Lung (tissue), 12 donors: Measurements from ENCODE around the gene CORO7. TPM values are rescaled to one million over a fixed set of nuclear protein-coding genes. Genes with fewer than 3 reads are reported as not detected.

Experiments
- ATAC-seq: fragments of 200-7000 bp; cut with Tn5 transposase; one replicate; pipeline ENCODE4 v1.9.1; 2020; ENCODE audit warnings: moderate number of reproducible peaks; ENCODE audit not compliant: insufficient read depth, low FRiP score
- DNase-seq, 3 donors: peaks; one replicate each; pipeline ENCODE4 v3.0.0-alpha.2; 2013 to 2017
- H3K27ac ChIP-seq, 2 donors: one replicate each; pipeline ENCODE4 v1.5.1; 2013; ENCODE audit warnings: mild to moderate bottlenecking in 2 of 2, moderate library complexity in 2 of 2, control low read depth in 1 of 2, inconsistent platforms in 1 of 2, low read depth in 1 of 2, low read length in 1 of 2
- H3K27me3 ChIP-seq, 3 donors: one replicate each; pipeline ENCODE4 v1.5.1; 2013; ENCODE audit warnings: low read length in 2 of 3; ENCODE audit not compliant: control insufficient read depth in 3 of 3, insufficient read depth in 3 of 3
- H3K36me3 ChIP-seq, 4 donors: one replicate each; pipeline ENCODE4 v1.5.1; 2013; ENCODE audit warnings: low read length in 4 of 4, mild to moderate bottlenecking in 1 of 4, moderate library complexity in 1 of 4; ENCODE audit not compliant: control insufficient read depth in 4 of 4, insufficient read depth in 4 of 4
- H3K4me1 ChIP-seq, 5 donors: one replicate each; pipeline ENCODE4 v1.5.1; 2013; ENCODE audit warnings: low read length in 5 of 5, mild to moderate bottlenecking in 2 of 5, moderate library complexity in 1 of 5; ENCODE audit not compliant: control insufficient read depth in 5 of 5, insufficient read depth in 5 of 5
- H3K4me3 ChIP-seq: one replicate; pipeline ENCODE4 v1.5.1; 2013; ENCODE audit warnings: mild to moderate bottlenecking, control low read depth, moderate library complexity
- H3K9ac ChIP-seq, 2 donors: one replicate each; pipeline ENCODE4 v1.5.1; 2013; ENCODE audit warnings: low read length in 2 of 2, control low read depth in 1 of 2; ENCODE audit not compliant: insufficient read depth in 1 of 2
- H3K9me3 ChIP-seq, 4 donors: one replicate each; pipeline ENCODE4 v1.5.1; 2013; ENCODE audit warnings: low read length in 3 of 4, mild to moderate bottlenecking in 1 of 4, moderate library complexity in 1 of 4; ENCODE audit not compliant: control insufficient read depth in 4 of 4, insufficient read depth in 3 of 4
- WGBS, 2 donors: extraction: QIAGEN DNeasy Blood & Tissue Kit; methylation state at CpG; one replicate each; pipeline ENCODE4 v1.1.7; 2013; 5-methylcytosine and 5-hydroxymethylcytosine counted together
- polyA plus RNA-seq, 2 donors: library from polyadenylated mRNA; stranded (reverse); fragments of 200-250 nt; gene quantifications; one replicate each; pipeline ENCODE4 v1.2.1, GENCODE V29; 2013
- total RNA-seq, 2 donors: library from RNA; depleted of rRNA in 1 of 2; stranded (reverse); fragments of >200 nt in 1 of 2; gene quantifications; one replicate each; pipeline ENCODE4 v1.2.1, GENCODE V29; 2014 to 2021
- TF ChIP-seq, protein P1 (sequence below): IDR thresholded peaks from 2 replicates; pipeline ENCODE4 v1.5.1; 2012; ENCODE audit warnings: mild to moderate bottlenecking; ENCODE audit errors: control extremely low read depth, extremely low read depth
- donor health status: control.
- donor health status: control.
- donor health status: Bipolar disorder and iron deficiency.
- donor health status: healthy.
- donor health status: DM: yes; HTN: yes; CAD: no.

The CORO7 gene
- total and polyA plus RNA-seq, 4 donors = 27.8 to 86.2 (median 46.1) TPM

DNA sequence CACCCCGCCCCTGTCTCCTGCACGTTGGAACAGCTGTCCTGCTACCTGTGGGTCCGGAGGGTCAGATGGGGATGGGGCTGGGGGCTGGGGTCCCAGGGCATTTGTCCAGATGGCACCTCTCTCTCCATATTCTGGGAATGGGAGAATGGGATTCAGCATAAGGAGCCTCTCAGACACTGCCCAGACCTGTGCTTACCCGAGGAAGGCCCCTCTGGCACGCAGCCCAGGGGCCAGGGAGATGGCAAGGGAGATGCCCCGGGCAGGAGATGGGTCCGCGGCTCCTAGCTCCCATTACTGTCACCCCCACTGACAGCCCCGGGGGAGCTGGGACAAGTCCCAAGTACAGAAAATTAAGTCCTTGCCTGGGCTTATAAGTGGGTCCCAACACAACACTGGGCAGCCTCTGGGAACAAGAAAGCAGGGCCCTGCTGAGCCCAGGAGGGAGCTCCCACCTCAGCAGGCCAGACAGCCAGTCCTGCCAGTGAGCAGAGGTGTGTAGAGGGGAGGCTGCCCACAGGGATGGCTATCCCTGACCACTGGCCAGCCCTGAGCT, 43.0 kb downstream of the CORO7 start:
- H3K27ac ChIP-seq = peak overlapping the region; percentile 5 to 92
- H3K36me3 ChIP-seq = peaks cover 0 to 7% (median 1%) of the 10 kb centered on the region in 4 donors
- TF ChIP-seq, protein P1, sequence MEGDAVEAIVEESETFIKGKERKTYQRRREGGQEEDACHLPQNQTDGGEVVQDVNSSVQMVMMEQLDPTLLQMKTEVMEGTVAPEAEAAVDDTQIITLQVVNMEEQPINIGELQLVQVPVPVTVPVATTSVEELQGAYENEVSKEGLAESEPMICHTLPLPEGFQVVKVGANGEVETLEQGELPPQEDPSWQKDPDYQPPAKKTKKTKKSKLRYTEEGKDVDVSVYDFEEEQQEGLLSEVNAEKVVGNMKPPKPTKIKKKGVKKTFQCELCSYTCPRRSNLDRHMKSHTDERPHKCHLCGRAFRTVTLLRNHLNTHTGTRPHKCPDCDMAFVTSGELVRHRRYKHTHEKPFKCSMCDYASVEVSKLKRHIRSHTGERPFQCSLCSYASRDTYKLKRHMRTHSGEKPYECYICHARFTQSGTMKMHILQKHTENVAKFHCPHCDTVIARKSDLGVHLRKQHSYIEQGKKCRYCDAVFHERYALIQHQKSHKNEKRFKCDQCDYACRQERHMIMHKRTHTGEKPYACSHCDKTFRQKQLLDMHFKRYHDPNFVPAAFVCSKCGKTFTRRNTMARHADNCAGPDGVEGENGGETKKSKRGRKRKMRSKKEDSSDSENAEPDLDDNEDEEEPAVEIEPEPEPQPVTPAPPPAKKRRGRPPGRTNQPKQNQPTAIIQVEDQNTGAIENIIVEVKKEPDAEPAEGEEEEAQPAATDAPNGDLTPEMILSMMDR = no peak
- H3K9ac ChIP-seq = peak overlapping the region in 1 of 2 donors; percentile 69
- no peaks in the 10 kb centered on the region for H3K27me3 ChIP-seq
- no peak for ATAC-seq
- H3K4me1 ChIP-seq = peaks cover 7 to 72% (median 49%) of the 10 kb centered on the region in 5 donors
- 40 to 69% methylated on average over 8 to 9 of the region's 9 CpGs for WGBS, 2 donors
- peak overlapping the region; percentile 39 for H3K4me3 ChIP-seq
- DNase-seq = no peak
- H3K9me3 ChIP-seq = no peaks in the 10 kb centered on the region

GRCh38 chr16:4372578-4373355, 43.6 kb downstream of the CORO7 start:
- TF ChIP-seq, protein P1 = no peak
- Histone ChIP-seq H3K4me1 (peaks cover 7 to 71% (median 48%) of the 10 kb centered on the region in 5 donors), H3K27me3 (no peaks in the 10 kb centered on the region), H3K4me3 (peak overlapping the region; percentile 39), H3K27ac (peak overlapping the region; percentile 1 to 92), H3K36me3 (peaks cover 0 to 3% (median 1%) of the 10 kb centered on the region in 4 donors), H3K9ac (peak overlapping the region in 1 of 2 donors; percentile 42), H3K9me3 (no peaks in the 10 kb centered on the region)
- 37 to 60% methylated on average over 9 to 10 of the region's 10 CpGs for WGBS, 2 donors
- peak in 2 of 3 donors; percentile 49 to 62 for DNase-seq
- ATAC-seq = no peak

GRCh38 chr16:4372001-4372577, 44.3 kb downstream of the CORO7 start:
- 4 to 6% methylated on average over 33 to 43 of the region's 43 CpGs for WGBS, 2 donors
- H3K9ac ChIP-seq = peak overlapping the region in 1 of 2 donors; percentile 42
- H3K36me3 ChIP-seq = peaks cover 0 to 3% (median 0%) of the 10 kb centered on the region in 4 donors
- H3K4me1 ChIP-seq = peaks cover 7 to 66% (median 48%) of the 10 kb centered on the region in 5 donors
- H3K9me3 ChIP-seq = no peaks in the 10 kb centered on the region
- TF ChIP-seq, protein P1 = no peak
- peak overlapping the region; percentile 39 for H3K4me3 ChIP-seq
- DNase-seq = peak in 2 of 3 donors; percentile 47 to 59
- peak overlapping the region; percentile 61 to 86 for H3K27ac ChIP-seq
- no peaks in the 10 kb centered on the region for H3K27me3 ChIP-seq
- ATAC-seq = no peak
